HL-60 (cell line): Measurements from ENCODE around the gene BCL3.

Source experiments
- DNase-seq, 2 experiments: peaks; one replicate each; pipeline ENCODE4 v3.0.0-alpha.2; 2010 to 2020; ENCODE audit warnings: low read depth in 1 of 2, low spot score in 1 of 2
- H3K27ac ChIP-seq: fragments of 250-450 bp; sonication (Bioruptor Pico); replicated peaks from 2 replicates; pipeline ENCODE4 v1.5.1; 2020; ENCODE audit warnings: mild to moderate bottlenecking, moderate library complexity
- H3K27me3 ChIP-seq: fragments of 250-450 bp; sonication (Bioruptor Pico); 2 replicates; pipeline ENCODE4 v1.5.1; 2021; ENCODE audit warnings: mild to moderate bottlenecking, moderate library complexity; ENCODE audit not compliant: insufficient read depth, poor library complexity, severe bottlenecking
- H3K4me3 ChIP-seq: replicated peaks from 2 replicates; pipeline ENCODE4 v1.5.1; 2011; ENCODE audit warnings: mild to moderate bottlenecking, control low read depth, low read length; ENCODE audit not compliant: insufficient read depth
- CTCF ChIP-seq: IDR thresholded peaks from one replicate; pipeline ENCODE4 v1.5.1; 2011; ENCODE audit warnings: low read length, control low read depth, inconsistent platforms; ENCODE audit not compliant: insufficient read depth
- GABPA ChIP-seq: IDR thresholded peaks from 2 replicates; pipeline ENCODE4 v1.6.1; 2012; ENCODE audit warnings: low read depth
- POLR2AphosphoS5 ChIP-seq: IDR thresholded peaks from 2 replicates; pipeline ENCODE4 v1.6.1; 2012; ENCODE audit warnings: low read depth
- REST ChIP-seq: IDR thresholded peaks from 2 replicates; pipeline ENCODE4 v1.6.1; 2012; ENCODE audit warnings: low read depth; ENCODE audit not compliant: insufficient replicate concordance
- SPI1 ChIP-seq: IDR thresholded peaks from 2 replicates; pipeline ENCODE4 v1.6.1; 2012; ENCODE audit warnings: low read depth, mild to moderate bottlenecking, borderline replicate concordance

BCL3 gene

GRCh38 chr19:44757735-44758505 lies 9.4 kb downstream of the BCL3 start:
- H3K4me3 ChIP-seq: no peak overlapping the region
- TF ChIP-seq SPI1 (no peak), POLR2AphosphoS5 (no peak), REST (no peak), GABPA (no peak), CTCF (no peak)
- H3K27ac ChIP-seq: no peak overlapping the region
- H3K27me3 ChIP-seq: no peaks in the 10 kb centered on the region
- no peak for DNase-seq

GRCh38 chr19:44758596-44758995 lies 10.1 kb downstream of the BCL3 start:
- no peaks in the 10 kb centered on the region for H3K27me3 ChIP-seq
- DNase-seq: no peak
- TF ChIP-seq REST (no peak), CTCF (no peak), SPI1 (no peak), GABPA (no peak), POLR2AphosphoS5 (no peak)
- H3K27ac ChIP-seq: no peak overlapping the region
- H3K4me3 ChIP-seq: no peak overlapping the region

GRCh38 chr19:44759083-44759804 lies 10.7 kb downstream of the BCL3 start:
- Histone ChIP-seq H3K4me3 (no peak overlapping the region), H3K27ac (no peak overlapping the region), H3K27me3 (no peaks in the 10 kb centered on the region)
- no peak for DNase-seq
- TF ChIP-seq SPI1: no peak
- TF ChIP-seq POLR2AphosphoS5: no peak
- no peak for TF ChIP-seq CTCF
- no peak for TF ChIP-seq REST
- no peak for TF ChIP-seq GABPA
